Measurements from ENCODE around the gene CD200R1.

The CD200R1 gene

DNA sequence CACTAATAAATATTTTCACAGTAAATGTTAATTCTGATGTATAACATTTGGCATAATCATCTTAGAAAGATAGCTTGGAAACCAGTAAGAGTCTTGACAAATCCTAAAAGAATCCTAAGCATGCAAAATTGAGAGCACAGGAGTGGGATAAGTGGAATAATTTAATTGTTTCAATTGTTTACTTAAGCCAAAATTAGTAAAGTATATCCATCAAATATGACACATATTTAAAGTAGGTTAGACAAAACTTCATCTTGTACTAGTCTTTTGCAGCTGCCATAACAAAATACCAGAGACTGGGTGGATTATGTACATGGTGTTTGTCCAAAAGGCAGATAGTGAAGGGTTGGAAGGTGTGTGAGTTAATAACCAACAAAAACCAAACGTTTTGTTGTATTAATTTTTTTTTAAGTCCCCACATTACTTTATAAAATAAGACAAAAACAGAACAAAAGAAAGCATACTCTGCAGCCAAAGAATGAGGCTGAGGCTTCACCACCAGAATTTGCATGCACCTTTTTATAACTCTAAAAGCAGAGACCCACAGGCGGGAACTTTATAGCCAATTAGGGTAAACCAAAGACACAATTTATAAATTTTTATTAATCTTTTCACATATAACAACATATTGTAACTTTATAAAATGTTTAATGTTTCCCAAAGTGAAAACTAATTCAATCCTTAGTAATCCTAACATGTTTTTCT lies 86.4 kb downstream of the CD200R1 start:
- DNase-seq (ENCODE audit: low read depth in 2 of 2): no peak

GRCh38 chr3:112884678-112885290 lies 90.1 kb downstream of the CD200R1 start:
- DNase-seq (ENCODE audit: low read depth in 2 of 2): no peak

DNA sequence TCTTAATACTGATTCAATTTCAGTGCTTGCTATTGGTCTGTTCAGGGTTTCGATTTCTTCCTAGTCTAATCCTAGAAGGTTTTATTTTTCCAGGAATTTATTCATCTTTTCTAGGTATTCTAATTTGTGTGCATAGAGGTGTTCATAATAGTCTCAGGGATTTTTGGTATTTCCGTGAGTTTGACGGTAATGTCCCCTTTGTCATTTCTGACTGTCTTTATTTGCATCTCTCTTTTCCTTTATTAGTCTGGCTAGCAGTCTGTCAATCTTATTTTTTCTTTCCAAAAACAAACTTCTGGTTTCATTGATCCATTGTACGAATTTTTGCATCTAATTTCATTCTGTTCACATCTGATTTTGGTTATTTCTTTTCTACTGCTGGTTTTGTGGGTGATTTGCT lies 93.0 kb downstream of the CD200R1 start:
- DNase-seq (ENCODE audit: low read depth in 2 of 2): no peak

- no peak for DNase-seq (ENCODE audit: low read depth in 2 of 2)
Measured at GRCh38 chr3:112875561-112875960, 99.3 kb downstream of the CD200R1 start.

DNA sequence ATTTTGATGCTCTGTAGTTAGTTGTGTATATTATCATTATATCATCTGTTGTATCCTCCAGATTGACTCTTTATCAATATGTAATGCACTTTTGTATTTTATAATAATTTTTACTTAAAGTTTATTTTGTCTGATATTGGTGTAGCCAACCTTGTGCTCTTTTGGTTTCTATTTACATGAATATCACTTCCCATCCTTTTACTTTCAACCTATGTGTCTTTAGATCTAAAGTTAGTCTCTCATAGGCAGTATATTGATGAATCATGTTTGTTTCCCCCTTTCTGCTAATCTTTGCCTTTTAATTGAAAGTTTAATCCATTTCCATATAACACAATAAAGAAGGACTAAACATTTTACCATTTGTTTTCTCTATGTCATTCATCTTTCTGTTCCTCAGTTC lies 100.2 kb downstream of the CD200R1 start:
- no peak for DNase-seq (ENCODE audit: low read depth in 2 of 2)

DNA sequence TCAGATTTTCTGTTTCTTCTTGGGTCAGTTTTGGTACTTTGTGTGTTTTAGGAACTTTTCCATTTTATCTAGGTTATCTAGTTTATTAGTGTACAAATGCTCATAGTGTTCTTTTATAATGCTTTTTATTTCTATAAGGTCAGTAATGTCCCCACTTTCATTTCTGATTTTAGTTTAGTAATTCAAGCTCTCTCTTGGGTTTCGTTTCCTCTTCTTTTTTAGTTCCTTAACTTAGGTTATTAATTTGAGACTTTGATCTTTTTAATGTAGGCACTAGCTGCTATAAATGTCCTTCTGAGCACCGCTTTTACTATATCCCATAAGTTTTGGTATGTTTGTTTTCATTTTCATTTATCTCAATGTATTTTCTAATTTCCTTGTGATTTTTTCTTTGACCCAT lies 101.3 kb downstream of the CD200R1 start:
- no peak for DNase-seq (ENCODE audit: low read depth in 2 of 2)

DNA sequence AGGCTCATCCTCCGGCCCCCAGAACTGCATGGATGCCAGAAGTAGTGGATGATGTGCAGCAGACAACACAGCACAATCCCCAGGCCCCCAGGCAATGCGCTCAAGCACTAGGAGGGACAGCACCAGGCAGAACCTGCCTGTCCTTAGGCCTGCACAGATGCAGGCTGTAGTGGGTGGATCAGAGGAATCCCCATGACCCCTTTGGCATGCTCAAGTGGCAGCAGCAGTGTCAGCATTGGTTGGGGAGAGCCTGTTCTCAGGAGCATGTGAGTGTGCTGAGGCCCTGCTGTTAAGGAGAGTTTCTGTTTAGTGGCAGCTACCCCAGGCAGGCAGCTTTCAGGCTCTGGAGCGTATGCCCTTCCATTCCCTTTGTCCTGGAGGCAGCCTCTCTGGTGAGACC lies 103.2 kb downstream of the CD200R1 start:
- no peak for DNase-seq (ENCODE audit: low read depth in 2 of 2)
